ENCODE data around the gene NCAPD2.
"Not testable (repeated sequence)": the region's sequence is repeated elsewhere in the genome, so short reads cannot be mapped to it uniquely, and the experiment has no call there.

The NCAPD2 gene

GRCh38 chr12:6535697-6535946, 41.7 kb downstream of the NCAPD2 start:
- no peak for FAIRE-seq

- FAIRE-seq: no peak
Observed at GRCh38 chr12:6535960-6536847, 42.3 kb downstream of the NCAPD2 start.

- no peak for FAIRE-seq
Observed at GRCh38 chr12:6536894-6537579, 43.1 kb downstream of the NCAPD2 start.

DNA sequence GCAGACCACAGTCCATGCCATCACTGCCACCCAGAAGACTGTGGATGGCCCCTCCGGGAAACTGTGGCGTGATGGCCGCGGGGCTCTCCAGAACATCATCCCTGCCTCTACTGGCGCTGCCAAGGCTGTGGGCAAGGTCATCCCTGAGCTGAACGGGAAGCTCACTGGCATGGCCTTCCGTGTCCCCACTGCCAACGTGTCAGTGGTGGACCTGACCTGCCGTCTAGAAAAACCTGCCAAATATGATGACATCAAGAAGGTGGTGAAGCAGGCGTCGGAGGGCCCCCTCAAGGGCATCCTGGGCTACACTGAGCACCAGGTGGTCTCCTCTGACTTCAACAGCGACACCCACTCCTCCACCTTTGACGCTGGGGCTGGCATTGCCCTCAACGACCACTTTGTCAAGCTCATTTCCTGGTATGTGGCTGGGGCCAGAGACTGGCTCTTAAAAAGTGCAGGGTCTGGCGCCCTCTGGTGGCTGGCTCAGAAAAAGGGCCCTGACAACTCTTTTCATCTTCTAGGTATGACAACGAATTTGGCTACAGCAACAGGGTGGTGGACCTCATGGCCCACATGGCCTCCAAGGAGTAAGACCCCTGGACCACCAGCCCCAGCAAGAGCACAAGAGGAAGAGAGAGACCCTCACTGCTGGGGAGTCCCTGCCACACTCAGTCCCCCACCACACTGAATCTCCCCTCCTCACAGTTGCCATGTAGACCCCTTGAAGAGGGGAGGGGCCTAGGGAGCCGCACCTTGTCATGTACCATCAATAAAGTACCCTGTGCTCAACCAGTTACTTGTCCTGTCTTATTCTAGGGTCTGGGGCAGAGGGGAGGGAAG, 43.9 kb downstream of the NCAPD2 start:
- FAIRE-seq: not testable (repeated sequence)

- no peak for FAIRE-seq
Observed at GRCh38 chr12:6538420-6539313, 44.8 kb downstream of the NCAPD2 start.

DNA sequence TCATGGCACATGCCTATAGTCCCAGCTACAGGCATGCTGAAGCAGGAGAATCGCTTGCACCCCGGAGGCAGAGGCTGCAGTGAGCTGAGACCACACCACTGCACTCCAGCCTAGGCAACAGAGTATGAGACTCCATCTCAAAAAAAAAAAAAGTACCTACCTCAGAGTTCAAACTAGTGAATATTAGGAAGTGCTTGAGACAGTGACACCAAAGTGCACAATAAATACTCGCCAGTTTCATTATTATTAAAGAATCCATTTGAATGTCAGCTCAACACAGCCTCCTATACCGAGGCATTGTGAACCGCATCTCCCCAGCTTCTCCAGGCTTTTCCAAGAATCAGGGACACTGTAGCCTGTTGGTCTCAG, 45.4 kb downstream of the NCAPD2 start:
- FAIRE-seq: no peak

- FAIRE-seq: no peak
Observed at GRCh38 chr12:6539707-6540134, 45.8 kb downstream of the NCAPD2 start.

DNA sequence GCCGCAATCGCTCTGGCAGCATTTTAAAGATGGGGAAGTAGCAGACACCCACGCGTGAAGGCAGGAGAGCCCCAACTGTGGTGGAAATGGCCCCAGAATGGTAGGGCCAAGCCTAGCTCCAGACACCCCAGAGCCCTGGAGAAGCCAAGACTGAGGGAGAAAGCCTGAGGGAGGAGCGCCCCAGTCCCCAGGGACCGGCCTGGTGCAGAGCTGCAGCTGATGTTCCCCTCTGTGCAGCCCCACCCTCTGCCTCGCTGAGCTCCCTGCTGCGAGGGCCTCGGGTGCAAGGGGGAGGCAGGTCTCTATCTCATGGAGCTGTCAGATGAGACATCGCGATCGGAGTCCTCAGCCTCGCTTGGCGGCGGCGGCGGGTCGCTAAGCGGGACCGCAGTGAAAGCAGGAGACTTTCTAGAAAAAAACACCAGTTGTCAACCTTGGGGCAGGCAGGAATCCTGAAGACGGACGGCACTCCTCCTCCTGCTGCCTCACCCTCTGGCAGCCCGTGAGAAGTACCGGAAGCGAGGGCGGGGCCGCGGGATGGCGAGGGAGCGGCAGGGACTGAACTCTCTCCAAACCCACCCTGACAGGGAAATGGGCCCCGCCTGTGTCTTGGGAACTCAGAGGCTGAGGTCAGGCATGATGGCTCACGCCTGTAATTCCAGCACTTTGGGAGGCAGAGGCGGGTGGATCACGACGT, 46.4 kb downstream of the NCAPD2 start:
- no peak for FAIRE-seq

DNA sequence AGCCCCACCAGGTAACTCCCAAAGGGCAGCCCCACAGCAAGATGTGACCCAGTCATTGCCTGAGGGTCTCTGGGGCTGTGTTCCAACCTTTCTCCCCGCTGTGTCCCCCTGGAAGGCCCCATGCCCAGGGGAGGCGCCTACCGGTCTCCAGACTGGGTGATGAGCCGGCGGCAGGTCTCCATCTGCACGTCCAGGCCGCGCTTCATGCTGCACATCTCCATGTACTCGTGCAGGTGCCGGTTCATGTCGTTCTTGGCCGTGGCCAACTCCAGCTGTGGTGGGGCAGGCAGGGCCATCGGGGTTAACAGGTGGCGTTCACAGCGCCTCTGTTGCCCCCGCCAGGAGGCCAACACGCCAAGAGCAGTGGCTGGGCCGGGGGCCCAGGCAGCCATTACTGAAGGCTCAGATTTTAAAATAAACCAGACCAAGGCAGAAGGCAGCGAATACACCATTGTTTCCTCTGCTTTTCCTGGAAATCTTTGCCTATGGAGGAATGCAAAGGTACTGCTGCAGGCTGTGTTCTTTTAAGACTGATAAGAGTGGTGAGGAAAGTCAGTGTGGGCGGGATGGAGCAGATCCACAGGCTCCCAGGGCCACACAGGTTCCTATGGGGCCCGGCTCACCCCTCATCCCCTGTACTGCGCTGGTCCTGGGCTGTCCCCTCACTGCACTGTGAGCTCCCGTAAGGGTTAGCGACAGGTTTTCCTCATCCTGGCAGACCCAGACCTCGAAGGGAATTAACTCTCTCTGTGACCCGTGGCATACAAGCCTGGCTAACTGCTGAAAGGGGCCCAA, 47.7 kb downstream of the NCAPD2 start:
- FAIRE-seq: no peak

DNA sequence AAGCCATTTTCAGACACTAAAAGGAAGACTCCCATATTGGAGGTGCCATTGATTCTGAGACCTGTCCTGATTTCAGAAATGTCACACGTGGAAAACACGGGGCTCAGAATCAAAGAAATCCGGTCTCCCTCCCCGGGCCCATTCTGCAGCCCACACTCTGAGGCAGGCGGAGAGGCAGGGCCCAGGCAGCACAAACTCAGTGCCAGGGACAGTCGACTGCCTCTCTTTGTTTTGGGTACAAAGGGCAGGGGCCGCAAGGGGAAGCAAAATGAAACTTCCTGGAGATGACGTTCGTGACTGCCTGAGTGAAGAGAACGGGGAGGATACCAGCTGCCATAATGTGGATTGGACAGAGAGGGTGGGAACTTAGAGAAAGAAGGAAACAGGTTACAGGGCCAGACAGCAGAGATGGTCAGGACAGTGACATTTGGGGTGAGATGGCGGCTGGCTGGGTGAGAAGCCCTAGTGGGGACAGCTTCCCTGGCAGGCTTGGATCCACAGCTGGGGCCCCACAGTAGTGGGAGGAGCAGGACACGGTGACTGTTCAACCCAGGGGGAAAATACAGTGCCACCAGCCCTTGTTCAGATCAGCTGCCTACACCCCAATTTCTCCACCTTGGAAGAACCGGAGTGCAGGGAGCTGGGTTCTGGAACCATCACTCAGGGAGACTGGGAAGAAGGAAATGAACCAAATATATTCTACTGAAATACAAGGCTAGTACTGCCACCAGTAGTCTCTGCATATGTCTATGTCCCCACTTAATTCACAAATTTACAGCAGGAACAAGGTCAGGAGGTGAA, 48.5 kb downstream of the NCAPD2 start:
- no peak for FAIRE-seq

DNA sequence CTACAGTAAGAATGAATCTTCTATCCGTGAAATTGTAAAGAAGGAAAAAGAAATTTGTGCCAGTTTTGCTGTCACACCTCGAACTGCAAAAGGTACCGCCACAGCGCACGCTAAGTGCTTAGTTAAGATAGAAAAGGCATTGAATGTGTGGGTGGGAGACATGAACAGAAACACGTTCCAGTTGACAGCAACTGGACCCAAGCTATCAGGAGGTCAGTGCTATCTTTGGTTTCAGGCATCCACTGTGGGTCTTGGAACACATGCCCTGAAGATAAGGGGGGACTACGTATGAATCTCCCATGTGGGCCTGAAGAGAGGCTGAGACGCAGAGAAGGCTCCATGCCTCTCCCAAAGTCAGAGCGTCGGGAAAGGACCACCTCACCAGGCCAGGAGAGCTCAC, 52.1 kb downstream of the NCAPD2 start:
- FAIRE-seq: no peak

GRCh38 chr12:6547566-6547965, 53.7 kb downstream of the NCAPD2 start:
- no peak for FAIRE-seq

- no peak for FAIRE-seq
Observed at GRCh38 chr12:6547987-6548386, 54.1 kb downstream of the NCAPD2 start.

DNA sequence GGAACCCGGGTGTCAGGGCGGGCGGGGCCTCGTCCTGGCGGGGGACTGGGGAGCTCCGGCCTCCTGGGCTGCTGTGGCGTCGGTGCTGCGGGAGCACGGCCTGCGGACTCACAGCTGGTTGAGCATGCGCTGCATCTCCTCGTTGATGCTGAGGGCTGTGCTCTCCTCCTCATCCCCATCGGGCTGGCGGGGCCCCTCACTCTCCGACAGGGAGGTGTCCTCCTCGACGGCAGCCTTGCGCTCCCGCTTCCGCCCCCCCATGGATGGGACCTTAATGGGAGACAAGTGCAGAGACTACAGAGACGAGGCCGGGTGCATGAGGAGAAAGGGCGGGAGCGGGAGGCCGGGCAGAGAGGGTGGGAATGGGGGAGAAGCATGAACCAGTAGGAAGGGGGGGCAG, 54.7 kb downstream of the NCAPD2 start:
- FAIRE-seq: no peak

GRCh38 chr12:6548966-6549683, 55.2 kb downstream of the NCAPD2 start:
- FAIRE-seq: no peak

GRCh38 chr12:6549684-6550151, 55.8 kb downstream of the NCAPD2 start:
- FAIRE-seq: no peak

DNA sequence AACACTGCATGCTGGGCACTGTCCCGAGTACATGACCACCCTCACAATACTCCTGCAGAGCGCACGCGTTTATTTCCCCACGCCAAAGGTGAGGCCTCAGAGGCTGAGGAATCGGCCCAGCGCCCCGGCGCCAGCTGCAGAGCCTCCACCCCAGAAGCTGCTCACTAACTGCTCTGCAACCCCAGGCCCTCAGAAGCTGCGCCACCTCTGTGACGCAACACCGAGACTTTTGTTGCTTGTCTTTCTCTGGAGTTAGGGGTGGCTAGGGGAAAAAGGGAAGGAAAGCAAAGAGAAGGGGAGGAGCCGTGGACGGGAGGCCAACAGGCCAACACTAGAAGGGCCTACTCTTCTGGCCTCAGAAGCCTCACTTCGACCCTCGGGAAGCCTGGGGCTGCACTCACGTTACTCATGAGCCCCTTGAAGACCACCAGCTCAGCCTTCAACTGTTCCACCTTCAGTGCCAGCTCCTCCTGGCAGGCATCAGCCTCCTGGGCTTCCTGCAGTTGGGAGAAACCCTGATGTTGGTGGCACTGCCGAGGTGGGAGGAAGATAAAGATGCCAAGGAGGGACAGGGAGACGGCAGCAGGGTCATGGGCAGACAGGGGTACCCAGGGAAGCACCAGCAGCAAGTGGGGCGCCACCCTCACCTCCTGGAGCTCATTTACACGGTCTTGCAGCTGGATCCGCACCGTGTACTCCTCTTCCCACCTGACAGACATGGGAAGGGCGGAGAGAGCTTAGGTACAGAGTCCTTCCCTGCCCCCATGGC, 56.6 kb downstream of the NCAPD2 start:
- no peak for FAIRE-seq

- no peak for FAIRE-seq
Observed at GRCh38 chr12:6551063-6551461, 57.2 kb downstream of the NCAPD2 start.
